Endothelial cell of umbilical vein (primary cell): Measurements from ENCODE around the gene GRAMD2B. TPM values are rescaled to one million over a fixed set of nuclear protein-coding genes. Genes with fewer than 3 reads are reported as not detected.

Experiments used
- BruUV-seq: library from RNA; stranded (reverse); fragments of 400-500 nt; replicated peaks from 2 replicates; lab custom pipeline; 2021; lab: Mats Ljungman, UMichigan
- CTCF ChIA-PET: fragments of 300-600, 350-600 bp; sonication (Branson Sonifier 250); formaldehyde crosslinking; loops from one replicate; lab custom pipeline; 2021; ENCODE audit warnings: antibody characterized with exemption, inconsistent platforms; lab: Charles Lee
- POLR2A ChIA-PET: fragments of 300-600, 350-600 bp; sonication (Branson Sonifier 250); formaldehyde crosslinking; loops from one replicate; lab custom pipeline; 2021; ENCODE audit warnings: antibody characterized with exemption, inconsistent platforms; lab: Charles Lee
- DNase-seq: peaks from one replicate; pipeline ENCODE4 v3.0.0-alpha.2; 2011; ENCODE audit warnings: low read depth, low spot score
- FAIRE-seq: peaks from 2 replicates; lab custom pipeline; 2011; peaks lifted over from hg19 to GRCh38; lab: Jason Lieb, UNC
- H2AFZ ChIP-seq: 2 replicates; pipeline ENCODE4 v1.6.0; 2012; ENCODE audit warnings: low read depth, low read length, control low read depth, inconsistent platforms
- H3K27ac ChIP-seq: 2 replicates; pipeline ENCODE4 v1.5.1; 2011; ENCODE audit warnings: low read depth, mild to moderate bottlenecking, control low read depth, low read length, moderate library complexity; ENCODE audit not compliant: insufficient read depth
- H3K27me3 ChIP-seq, 2 experiments: 2 replicates each; pipeline versions ENCODE4 v1.6.0 to v1.6.1; 2011; ENCODE audit warnings: low read length in 2 of 2, mixed read lengths in 1 of 2; ENCODE audit not compliant: control insufficient read depth in 2 of 2, insufficient read depth in 2 of 2
- H3K36me3 ChIP-seq, 2 experiments: 2 replicates in 1 of 2; 3 replicates in 1 of 2; pipeline ENCODE4 v1.5.1; 2011; ENCODE audit warnings: low read length in 2 of 2, mild to moderate bottlenecking in 1 of 2, moderate library complexity in 1 of 2; ENCODE audit not compliant: control insufficient read depth in 2 of 2, insufficient read depth in 2 of 2; ENCODE audit errors: extremely low read depth in 1 of 2
- H3K4me1 ChIP-seq: 3 replicates; pipeline ENCODE4 v1.5.1; 2011; ENCODE audit warnings: mild to moderate bottlenecking, low read length; ENCODE audit not compliant: control insufficient read depth, insufficient read depth; ENCODE audit errors: extremely low read depth
- H3K4me2 ChIP-seq: 2 replicates; pipeline ENCODE4 v1.6.1; 2011; ENCODE audit warnings: low read length, control low read depth, mixed read lengths; ENCODE audit not compliant: insufficient read depth
- H3K4me3 ChIP-seq, 3 experiments: fragments of 200-600 bp in 1 of 3; sonication (generic), shearing (Covaris generic) in 1 of 3; replicated peaks in 1 of 3; 2 replicates each; pipeline ENCODE4 v1.5.1; 2011 to 2016; ENCODE audit warnings: control low read depth in 3 of 3, low read length in 3 of 3, mild to moderate bottlenecking in 2 of 3, inconsistent platforms in 1 of 3, low read depth in 1 of 3, moderate library complexity in 1 of 3; ENCODE audit not compliant: insufficient read depth in 1 of 3
- H3K79me2 ChIP-seq: 2 replicates; pipeline ENCODE4 v1.6.0; 2012; ENCODE audit warnings: low read length, inconsistent platforms; ENCODE audit not compliant: control insufficient read depth, insufficient read depth
- H3K9ac ChIP-seq: replicated peaks from 2 replicates; pipeline ENCODE3; 2011; ENCODE audit warnings: low read length, control low read depth; ENCODE audit not compliant: insufficient read depth; ENCODE audit errors: extremely low read depth
- H3K9me1 ChIP-seq: replicated peaks from 3 replicates; pipeline ENCODE4 v1.6.0; 2011; ENCODE audit warnings: mild to moderate bottlenecking, low read length; ENCODE audit not compliant: control insufficient read depth, insufficient read depth; ENCODE audit errors: extremely low read depth
- H3K9me3 ChIP-seq: replicated peaks from 2 replicates; pipeline ENCODE4 v1.5.1; 2012; ENCODE audit warnings: low read length, inconsistent platforms; ENCODE audit not compliant: control insufficient read depth, insufficient read depth
- H4K20me1 ChIP-seq: replicated peaks from 2 replicates; pipeline ENCODE3; 2011; ENCODE audit warnings: mild to moderate bottlenecking, low read length; ENCODE audit not compliant: control insufficient read depth, insufficient read depth; ENCODE audit errors: extremely low read depth
- CTCF ChIP-seq, 2 donors: IDR thresholded peaks; 1 replicate in 1 of 2; 2 replicates in 1 of 2; pipeline ENCODE4 v1.5.1; 2011; ENCODE audit warnings: low read length in 2 of 2, mild to moderate bottlenecking in 2 of 2, moderate library complexity in 2 of 2, control low read depth in 1 of 2, inconsistent platforms in 1 of 2, low read depth in 1 of 2; ENCODE audit not compliant: insufficient read depth in 1 of 2; ENCODE audit errors: extremely low read depth in 1 of 2
- EZH2 ChIP-seq: IDR thresholded peaks from 2 replicates; pipeline ENCODE4 v1.6.1; 2012; ENCODE audit warnings: borderline replicate concordance, low read depth, mild to moderate bottlenecking, moderate library complexity, low read length, inconsistent platforms; ENCODE audit not compliant: severe bottlenecking
- FOS ChIP-seq: IDR thresholded peaks from 2 replicates; pipeline ENCODE4 v1.6.1; 2011; ENCODE audit warnings: mild to moderate bottlenecking, low read length, moderate library complexity, borderline replicate concordance; ENCODE audit not compliant: insufficient read depth
- GATA2 ChIP-seq: IDR thresholded peaks from 2 replicates; pipeline ENCODE4 v1.7.0; 2011; ENCODE audit warnings: low read depth, mild to moderate bottlenecking, moderate library complexity, mixed read lengths, low read length; ENCODE audit not compliant: insufficient read length, insufficient read depth
- JUN ChIP-seq: IDR thresholded peaks from 2 replicates; pipeline ENCODE4 v1.6.1; 2011; ENCODE audit warnings: borderline replicate concordance, low read depth; ENCODE audit not compliant: insufficient read length, insufficient read depth
- MAX ChIP-seq: IDR thresholded peaks from 2 replicates; pipeline ENCODE4 v1.6.1; 2011; ENCODE audit not compliant: insufficient read depth, insufficient read length
- MYC ChIP-seq: IDR thresholded peaks from one replicate; pipeline ENCODE4 v1.6.1; 2011; ENCODE audit warnings: mild to moderate bottlenecking, low read depth, low read length
- POLR2A ChIP-seq: IDR thresholded peaks from 2 replicates; pipeline ENCODE4 v1.6.1; 2012; ENCODE audit warnings: low read depth, mild to moderate bottlenecking, control low read depth, low read length
- POLR2AphosphoS5 ChIP-seq: IDR thresholded peaks from 2 replicates; pipeline ENCODE4 v1.6.1; 2012; ENCODE audit warnings: low read depth, mild to moderate bottlenecking, control low read depth, low read length, moderate library complexity; ENCODE audit not compliant: insufficient read depth
- dilution Hi-C: fragments of 300-500 bp; cut with MboI; formaldehyde crosslinking; loops from one replicate; pipeline ENCODE4 v1.15.0; 2019; ENCODE audit warnings: low sequenced_read_pairs; ENCODE audit not compliant: extremely low pct_ligation_motif_present
- intact Hi-C: fragments of 100-400 bp; cut with micrococcal nuclease; formaldehyde crosslinking; loops from one replicate; pipeline ENCODE4 v1.10.0; 2022
- polyA plus RNA-seq, 4 experiments: library from polyadenylated mRNA; depleted of rRNA in 3 of 4; stranded (reverse) in 3 of 4; unstranded in 1 of 4; fragments of >200 nt; gene quantifications; 2 replicates each; pipeline versions ENCODE4 v1.2.1 to v1.2.3, GENCODE V29; 2011 to 2012; ENCODE audit warnings: missing spikeins in 1 of 4
- total RNA-seq: library from RNA; stranded (reverse); gene quantifications from 2 replicates; pipeline ENCODE4 v1.2.3, GENCODE V29; 2021

Gene GRAMD2B
- total and polyA plus RNA-seq, 2 donors (not counting 3 experiments of a cell fraction or from before 2014, with no cell fraction given): 2.0 to 5.5 TPM

GRCh38 chr5:126527892-126528291 is 104.7 kb downstream of the GRAMD2B start:
- intact Hi-C loops: no loop called here
- H3K79me2 ChIP-seq: no peaks in the 10 kb centered on the region
- H3K9ac ChIP-seq: no peak overlapping the region
- H3K9me3 ChIP-seq: no peaks in the 10 kb centered on the region
- no peaks in the 10 kb centered on the region for H3K36me3 ChIP-seq
- BruUV-seq: no TSS peak
- CTCF ChIA-PET: interaction anchor here (0.7 to 1.7 kb wide), 7 partner anchors 8 to 176 kb away, joined by 3 to 4 read pairs (median 3); no protein-coding TSS in a partner anchor
- no peak for FAIRE-seq
- H3K4me1 ChIP-seq: peaks cover 6% of the 10 kb centered on the region
- no peaks in the 10 kb centered on the region for H3K9me1 ChIP-seq
- no peaks in the 10 kb centered on the region for H4K20me1 ChIP-seq
- dilution Hi-C loops: loop anchor here (25.0 kb wide), 1 partner anchor 191 kb away; no protein-coding TSS in a partner anchor
- no peak overlapping the region for H3K27ac ChIP-seq
- H3K4me3 ChIP-seq: no peak overlapping the region
- H2AFZ ChIP-seq: no peak overlapping the region
- no peak for TF ChIP-seq POLR2A
- TF ChIP-seq POLR2AphosphoS5: no peak
- no peak for TF ChIP-seq MAX
- TF ChIP-seq JUN: no peak
- TF ChIP-seq MYC: no peak
- no peak for TF ChIP-seq CTCF (IDR thresholded peaks at IDR 0.05; ENCODE audit: extremely low read depth in 1 of 2, insufficient read depth in 1 of 2, low read depth in 1 of 2, low read length in 2 of 2)
- TF ChIP-seq EZH2: no peak
- no peak for TF ChIP-seq FOS
- no peak for TF ChIP-seq GATA2
- peaks cover 0 to 2% of the 10 kb centered on the region in 2 experiments for H3K27me3 ChIP-seq
- H3K4me2 ChIP-seq: no peak overlapping the region
- POLR2A ChIA-PET: no interaction called here
- no peak for DNase-seq
